Psoas muscle (tissue), 8 donors: ENCODE data around the gene FPGS. TPM values are rescaled to one million over a fixed set of nuclear protein-coding genes. Genes with fewer than 3 reads are reported as not detected.

Source experiments
- ATAC-seq, 4 donors: fragments of 200-7000 bp; cut with Tn5 transposase; one replicate each; pipeline ENCODE4 v1.9.1; 2020; ENCODE audit warnings: moderate library complexity in 3 of 4, mild to moderate bottlenecking in 2 of 4
- DNase-seq, 2 donors: peaks; one replicate each; pipeline ENCODE4 v3.0.0-alpha.2; 2020
- H3K27ac ChIP-seq: fragments of 200-600 bp; one replicate; pipeline ENCODE4 v1.8.0; 2022
- H3K27me3 ChIP-seq, 3 donors: fragments of 200-600 bp in 1 of 3; one replicate each; pipeline versions ENCODE4 v1.6.1 to v1.8.0; 2013 to 2022; ENCODE audit warnings: low read length in 2 of 3, mild to moderate bottlenecking in 2 of 3, moderate library complexity in 1 of 3; ENCODE audit not compliant: insufficient read depth in 3 of 3
- H3K36me3 ChIP-seq, 2 donors: fragments of 200-600 bp in 1 of 2; one replicate each; pipeline versions ENCODE4 v1.6.1 to v1.8.0; 2013 to 2022; ENCODE audit warnings: low read depth in 1 of 2, mild to moderate bottlenecking in 1 of 2, moderate library complexity in 1 of 2; ENCODE audit not compliant: insufficient read depth in 1 of 2
- H3K4me1 ChIP-seq: fragments of 200-600 bp; one replicate; pipeline ENCODE4 v1.8.0; 2022
- H3K4me3 ChIP-seq: fragments of 200-600 bp; one replicate; pipeline ENCODE4 v1.8.0; 2022; ENCODE audit warnings: mild to moderate bottlenecking
- H3K9me3 ChIP-seq: fragments of 200-600 bp; one replicate; pipeline ENCODE4 v1.8.0; 2022
- WGBS, 3 donors: extraction: QIAGEN DNeasy Blood & Tissue Kit; methylation state at CpG; one replicate each; pipeline versions ENCODE4 v1.1.6 to v1.1.7; 2013; 5-methylcytosine and 5-hydroxymethylcytosine counted together
- intact Hi-C, 2 donors: fragments of 100-400 bp; cut with DNase I; formaldehyde crosslinking; loops; one replicate each; pipeline versions ENCODE4 v1.11.0 to v1.14.2; 2022
- polyA plus RNA-seq, 3 donors: library from polyadenylated mRNA; stranded (reverse); fragments of 200-250 nt; gene quantifications; one replicate each; pipeline ENCODE4 v1.2.3, GENCODE V29; 2013
- total RNA-seq, 4 donors: library from RNA; stranded (reverse); fragmentation: NEBNext Ultra II Directional in 2 of 4; extraction: Animal tissue kit (Norgen Biotek cat#: 25700) in 2 of 4; gene quantifications; one replicate each; pipeline versions ENCODE4 v1.2.1 to v1.2.4, GENCODE V29; 2021 to 2023
- TF ChIP-seq, protein P1 (sequence below): fragments of 200-600 bp; IDR thresholded peaks from one replicate; pipeline ENCODE4 v1.8.0; 2022; ENCODE audit warnings: antibody characterized with exemption
- donor health status: healthy with polysubstance abuse.
- donor health status: DM: no; HTN: no; CAD: no; lungs with moderate emphysema.
- donor health status: Bipolar disorder and iron deficiency.
- donor health status: healthy.
- donor health status: DM: yes; HTN: yes; CAD: no.
- donor health status: DM: no; HTN: no; CAD: no.
- donor health status: DM: no; HTN: no; CAD: no.
- donor health status: DM: yes; HTN: yes; CAD: no.

FPGS gene
- total and polyA plus RNA-seq, 7 donors: 21.9 to 61.9 (median 39.7) TPM

DNA sequence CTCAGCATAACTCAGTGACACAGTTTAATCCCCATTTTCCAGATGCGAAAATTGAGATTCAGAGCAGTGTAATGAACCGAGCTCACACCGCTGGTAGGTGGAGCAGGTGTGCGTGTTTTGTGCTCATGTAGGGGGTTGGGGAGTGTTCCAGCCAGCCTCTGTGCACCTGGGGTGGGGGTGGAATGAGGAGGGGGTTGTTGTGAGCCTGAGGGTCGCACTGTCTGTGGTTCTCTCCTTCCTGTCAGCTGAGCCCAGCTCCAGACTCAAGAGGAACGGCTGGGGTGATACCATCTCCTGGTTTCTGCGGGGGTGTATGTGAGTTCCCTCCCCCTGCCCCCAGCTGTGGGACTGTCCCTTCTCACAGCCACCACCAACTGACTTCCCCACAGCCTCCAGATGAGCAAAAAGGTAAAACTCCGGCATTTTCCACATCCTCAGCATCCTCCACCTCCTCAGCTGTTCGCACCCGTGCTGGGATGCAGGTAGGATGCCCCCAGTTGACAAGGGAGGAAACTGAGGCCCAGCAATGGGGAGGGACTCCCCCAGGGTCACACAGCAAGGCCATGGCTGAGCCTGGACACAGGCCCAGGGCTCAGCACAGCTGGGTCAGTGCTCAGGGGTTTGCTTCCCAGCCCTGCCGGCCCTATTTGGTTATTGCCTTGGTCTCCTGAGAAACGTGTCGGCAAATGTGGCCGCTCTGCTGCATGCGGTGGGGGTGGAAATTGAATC, 26.3 kb upstream of the FPGS start:
- H3K4me3 ChIP-seq: peak overlapping the region; percentile 38
- H3K27me3 ChIP-seq: no peaks in the 10 kb centered on the region
- ATAC-seq (no peak), DNase-seq (peak in 1 of 2 donors; percentile 70)
- H3K36me3 ChIP-seq: no peaks in the 10 kb centered on the region
- intact Hi-C loops: no loop called here
- H3K27ac ChIP-seq: no peak overlapping the region
- no peaks in the 10 kb centered on the region for H3K4me1 ChIP-seq
- TF ChIP-seq, protein P1, sequence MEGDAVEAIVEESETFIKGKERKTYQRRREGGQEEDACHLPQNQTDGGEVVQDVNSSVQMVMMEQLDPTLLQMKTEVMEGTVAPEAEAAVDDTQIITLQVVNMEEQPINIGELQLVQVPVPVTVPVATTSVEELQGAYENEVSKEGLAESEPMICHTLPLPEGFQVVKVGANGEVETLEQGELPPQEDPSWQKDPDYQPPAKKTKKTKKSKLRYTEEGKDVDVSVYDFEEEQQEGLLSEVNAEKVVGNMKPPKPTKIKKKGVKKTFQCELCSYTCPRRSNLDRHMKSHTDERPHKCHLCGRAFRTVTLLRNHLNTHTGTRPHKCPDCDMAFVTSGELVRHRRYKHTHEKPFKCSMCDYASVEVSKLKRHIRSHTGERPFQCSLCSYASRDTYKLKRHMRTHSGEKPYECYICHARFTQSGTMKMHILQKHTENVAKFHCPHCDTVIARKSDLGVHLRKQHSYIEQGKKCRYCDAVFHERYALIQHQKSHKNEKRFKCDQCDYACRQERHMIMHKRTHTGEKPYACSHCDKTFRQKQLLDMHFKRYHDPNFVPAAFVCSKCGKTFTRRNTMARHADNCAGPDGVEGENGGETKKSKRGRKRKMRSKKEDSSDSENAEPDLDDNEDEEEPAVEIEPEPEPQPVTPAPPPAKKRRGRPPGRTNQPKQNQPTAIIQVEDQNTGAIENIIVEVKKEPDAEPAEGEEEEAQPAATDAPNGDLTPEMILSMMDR: no peak
- WGBS, 3 donors: 60 to 63% (median 60%) methylated on average over 14 to 15 of the region's 15 CpGs
- no peaks in the 10 kb centered on the region for H3K9me3 ChIP-seq

DNA sequence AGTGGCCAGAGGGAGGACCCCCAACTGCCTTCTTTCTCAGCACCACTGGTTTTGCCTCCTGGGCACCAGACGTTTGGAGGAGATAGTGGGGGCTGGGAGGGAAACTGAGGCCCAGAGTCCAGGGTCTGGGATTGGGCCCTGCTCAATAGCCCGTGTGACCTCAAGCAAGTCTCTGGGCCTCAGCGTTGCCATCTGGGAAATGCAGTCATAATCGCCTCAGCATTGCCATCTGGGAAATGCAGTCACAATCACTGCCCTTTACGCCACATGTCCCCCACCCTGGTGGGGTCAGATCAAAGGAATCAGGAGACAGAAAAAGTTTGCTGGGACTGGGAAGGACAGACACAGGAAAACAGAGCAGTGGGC, 25.8 kb upstream of the FPGS start:
- Histone ChIP-seq H3K4me3 (peak overlapping the region; percentile 38), H3K36me3 (no peaks in the 10 kb centered on the region), H3K9me3 (no peaks in the 10 kb centered on the region), H3K4me1 (no peaks in the 10 kb centered on the region), H3K27me3 (no peaks in the 10 kb centered on the region), H3K27ac (no peak overlapping the region)
- DNase-seq (no peak), ATAC-seq (no peak)
- intact Hi-C loops: no loop called here
- 69 to 78% (median 76%) methylated on average over 5 of the region's 5 CpGs for WGBS, 3 donors
- TF ChIP-seq, protein P1: no peak

DNA sequence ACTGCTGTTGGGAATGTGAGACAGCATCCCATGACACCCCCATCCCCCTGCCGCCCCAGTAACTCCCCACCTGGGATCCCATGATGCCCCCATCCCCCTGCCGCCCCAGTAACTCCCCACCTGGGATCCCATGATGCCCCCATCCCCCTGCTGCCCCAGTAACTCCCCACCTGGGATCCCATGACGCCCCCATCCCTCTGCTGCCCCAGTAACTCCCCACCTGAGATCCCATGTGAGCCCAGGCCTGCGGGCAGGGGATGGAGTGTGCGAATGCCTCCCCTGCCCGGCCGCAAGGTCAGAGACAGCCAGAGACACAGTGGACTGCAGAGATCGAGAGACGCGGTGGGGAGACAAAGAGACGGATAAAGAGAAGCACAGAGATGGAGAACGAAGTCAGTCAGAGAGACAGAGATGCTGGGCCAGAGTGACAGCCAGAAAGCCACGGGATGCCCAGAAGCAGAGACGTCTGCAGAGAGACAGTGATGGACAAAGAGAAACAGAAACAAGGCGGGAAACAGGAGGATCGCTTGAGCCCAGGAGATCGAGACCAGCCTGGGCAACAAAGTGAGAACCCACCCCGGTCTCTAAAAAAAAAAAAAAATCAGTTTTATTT, 25.2 kb upstream of the FPGS start:
- TF ChIP-seq, protein P1: no peak
- H3K36me3 ChIP-seq: no peaks in the 10 kb centered on the region
- 79 to 83% (median 82%) methylated on average over 17 to 18 of the region's 18 CpGs for WGBS, 3 donors
- H3K4me3 ChIP-seq: peak overlapping the region; percentile 38
- ATAC-seq: no peak
- no peak for DNase-seq
- H3K27ac ChIP-seq: no peak overlapping the region
- H3K27me3 ChIP-seq: no peaks in the 10 kb centered on the region
- no peaks in the 10 kb centered on the region for H3K4me1 ChIP-seq
- intact Hi-C loops: no loop called here
- H3K9me3 ChIP-seq: no peaks in the 10 kb centered on the region

DNA sequence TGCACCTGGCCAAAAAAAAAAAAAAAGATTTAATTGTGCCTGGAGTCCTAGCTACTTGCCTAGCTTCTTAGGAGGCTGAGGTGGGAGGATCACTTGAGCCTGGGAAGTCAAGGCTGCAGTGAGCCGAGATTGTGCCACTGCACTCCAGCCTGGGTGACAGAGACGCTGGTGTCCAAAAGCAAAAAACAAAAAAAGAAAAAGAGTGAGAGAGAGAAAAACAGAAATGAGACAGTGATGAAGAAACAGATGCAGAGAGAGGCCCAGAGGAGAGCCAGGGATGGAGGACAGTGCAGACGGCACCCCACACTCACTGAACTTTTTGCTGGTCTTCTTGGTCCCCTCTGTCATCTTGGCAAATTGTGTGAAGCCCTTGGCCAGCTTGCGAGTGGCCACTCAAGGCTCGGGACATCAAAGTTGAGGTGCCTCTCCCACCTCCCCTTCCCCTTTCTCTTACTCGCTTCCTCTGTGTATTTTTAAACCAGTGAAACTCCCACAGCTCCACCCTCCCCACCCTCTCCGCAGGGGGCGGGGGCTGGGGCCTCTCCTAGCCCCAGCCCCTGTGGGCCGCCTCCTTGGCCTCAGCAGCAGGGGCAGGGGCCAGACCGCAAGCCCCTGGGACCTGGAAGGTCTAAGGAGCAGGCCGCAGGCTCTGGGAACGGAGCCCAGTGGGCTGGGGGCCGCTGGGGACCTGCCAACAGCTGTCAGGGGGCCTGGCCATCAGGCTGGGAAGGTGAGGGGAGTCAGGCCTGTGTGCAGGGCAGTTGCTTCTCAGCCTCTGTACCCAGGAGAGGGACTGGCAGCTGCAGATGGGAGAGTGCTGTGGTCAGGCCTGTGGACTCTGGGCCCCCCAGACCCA, 24.2 kb upstream of the FPGS start, which contains the start of gene SH2D3C:
SH2D3C (minus strand) TSS at position 387 of the 856 bp plus-strand sequence; CDS start at position 348, 39 bp downstream.
- peaks cover 2% of the 10 kb centered on the region for H3K4me1 ChIP-seq
- ATAC-seq (peak; percentile 12 to 40 (median 28)), DNase-seq (peak in 1 of 2 donors; percentile 75)
- TF ChIP-seq, protein P1: no peak
- no peaks in the 10 kb centered on the region for H3K27me3 ChIP-seq
- intact Hi-C loops: no loop called here
- H3K9me3 ChIP-seq: no peaks in the 10 kb centered on the region
- peak within 1 kb of the TSS; percentile 23 for H3K27ac ChIP-seq
- H3K4me3 ChIP-seq: peak within 1 kb of the TSS; percentile 26
- no peaks in the 10 kb centered on the region for H3K36me3 ChIP-seq
- WGBS, 3 donors: 48 to 59% (median 49%) methylated on average over 12 to 13 of the region's 13 CpGs
